Measurements from ENCODE around the gene NUDT16L1. TPM values are rescaled to one million over a fixed set of nuclear protein-coding genes. Genes with fewer than 3 reads are reported as not detected.

Gene NUDT16L1
- total RNA-seq, 1 donor from 2014 or later: 28.9 TPM

GRCh38 chr16:4667203-4667963 is 26.0 kb upstream of the NUDT16L1 start:
- H3K27ac Mint-ChIP-seq (ENCODE audit: unreplicated experiment): no peak overlapping the region
- no peaks in the 10 kb centered on the region for H3K27me3 Mint-ChIP-seq (ENCODE audit: unreplicated experiment)
- no peak for DNase-seq (ENCODE audit: extremely low spot score, unreplicated experiment)
- H3K4me1 Mint-ChIP-seq (ENCODE audit: unreplicated experiment): peaks cover 10% of the 10 kb centered on the region
- peaks cover 16% of the 10 kb centered on the region for H3K36me3 Mint-ChIP-seq (ENCODE audit: unreplicated experiment)
- TF ChIP-seq, protein P1, sequence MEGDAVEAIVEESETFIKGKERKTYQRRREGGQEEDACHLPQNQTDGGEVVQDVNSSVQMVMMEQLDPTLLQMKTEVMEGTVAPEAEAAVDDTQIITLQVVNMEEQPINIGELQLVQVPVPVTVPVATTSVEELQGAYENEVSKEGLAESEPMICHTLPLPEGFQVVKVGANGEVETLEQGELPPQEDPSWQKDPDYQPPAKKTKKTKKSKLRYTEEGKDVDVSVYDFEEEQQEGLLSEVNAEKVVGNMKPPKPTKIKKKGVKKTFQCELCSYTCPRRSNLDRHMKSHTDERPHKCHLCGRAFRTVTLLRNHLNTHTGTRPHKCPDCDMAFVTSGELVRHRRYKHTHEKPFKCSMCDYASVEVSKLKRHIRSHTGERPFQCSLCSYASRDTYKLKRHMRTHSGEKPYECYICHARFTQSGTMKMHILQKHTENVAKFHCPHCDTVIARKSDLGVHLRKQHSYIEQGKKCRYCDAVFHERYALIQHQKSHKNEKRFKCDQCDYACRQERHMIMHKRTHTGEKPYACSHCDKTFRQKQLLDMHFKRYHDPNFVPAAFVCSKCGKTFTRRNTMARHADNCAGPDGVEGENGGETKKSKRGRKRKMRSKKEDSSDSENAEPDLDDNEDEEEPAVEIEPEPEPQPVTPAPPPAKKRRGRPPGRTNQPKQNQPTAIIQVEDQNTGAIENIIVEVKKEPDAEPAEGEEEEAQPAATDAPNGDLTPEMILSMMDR (IDR thresholded peaks at IDR 0.05): no peak
- H3K4me3 Mint-ChIP-seq (ENCODE audit: unreplicated experiment): no peak overlapping the region
- no peaks in the 10 kb centered on the region for H3K9me3 Mint-ChIP-seq (ENCODE audit: unreplicated experiment)

- DNase-seq (ENCODE audit: extremely low spot score, unreplicated experiment): no peak
Measured at GRCh38 chr16:4668313-4668960, 24.9 kb upstream of the NUDT16L1 start.

DNA sequence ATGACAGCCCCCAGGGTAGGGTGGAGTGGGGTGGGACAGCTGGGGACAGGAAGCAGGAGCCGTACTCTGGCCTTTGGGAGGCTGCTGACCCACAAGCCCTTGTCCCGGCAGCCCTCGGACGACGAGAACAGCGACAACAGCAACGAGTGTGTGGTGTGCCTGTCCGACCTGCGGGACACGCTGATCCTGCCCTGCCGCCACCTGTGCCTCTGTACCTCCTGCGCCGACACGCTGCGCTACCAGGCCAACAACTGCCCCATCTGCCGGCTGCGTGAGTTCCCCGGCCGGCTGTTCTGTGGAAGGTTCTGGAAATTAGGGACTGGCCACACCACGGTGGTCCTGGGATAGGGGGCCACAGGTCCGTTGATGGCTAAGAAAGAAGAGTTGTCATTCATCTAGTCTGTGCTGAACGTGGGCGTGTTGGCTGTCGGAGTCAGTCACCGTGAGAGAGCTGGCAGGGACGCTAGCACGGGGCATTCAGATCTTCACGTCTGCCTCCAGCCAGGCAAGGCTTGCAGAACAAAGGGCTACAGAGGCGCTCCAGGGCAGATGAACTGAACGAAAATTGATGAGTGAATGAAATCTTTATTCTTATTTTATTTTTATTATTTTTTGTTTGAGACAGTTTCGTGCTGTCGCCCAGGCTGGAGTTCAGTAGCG is 19.8 kb upstream of the NUDT16L1 start:
- Mint-ChIP-seq H3K4me3 (ENCODE audit: unreplicated experiment) (no peak overlapping the region), H3K4me1 (ENCODE audit: unreplicated experiment) (no peaks in the 10 kb centered on the region), H3K9me3 (ENCODE audit: unreplicated experiment) (no peaks in the 10 kb centered on the region), H3K27me3 (ENCODE audit: unreplicated experiment) (no peaks in the 10 kb centered on the region), H3K27ac (ENCODE audit: unreplicated experiment) (no peak overlapping the region), H3K36me3 (ENCODE audit: unreplicated experiment) (peaks cover 15% of the 10 kb centered on the region)
- no peak for DNase-seq (ENCODE audit: extremely low spot score, unreplicated experiment)
- TF ChIP-seq, protein P1 (IDR thresholded peaks at IDR 0.05): no peak

More at GRCh38 chr16:4668313-4668960, 24.9 kb upstream of the NUDT16L1 start:
- TF ChIP-seq, protein P1 (IDR thresholded peaks at IDR 0.05): no peak
- Mint-ChIP-seq H3K36me3 (ENCODE audit: unreplicated experiment) (peaks cover 16% of the 10 kb centered on the region), H3K9me3 (ENCODE audit: unreplicated experiment) (no peaks in the 10 kb centered on the region), H3K27ac (ENCODE audit: unreplicated experiment) (no peak overlapping the region), H3K4me1 (ENCODE audit: unreplicated experiment) (peaks cover 9% of the 10 kb centered on the region), H3K27me3 (ENCODE audit: unreplicated experiment) (no peaks in the 10 kb centered on the region), H3K4me3 (ENCODE audit: unreplicated experiment) (no peak overlapping the region)

GRCh38 chr16:4674926-4675530 is 18.3 kb upstream of the NUDT16L1 start:
- H3K9me3 Mint-ChIP-seq (ENCODE audit: unreplicated experiment): no peaks in the 10 kb centered on the region
- H3K4me3 Mint-ChIP-seq (ENCODE audit: unreplicated experiment): no peak overlapping the region
- no peak for DNase-seq (ENCODE audit: extremely low spot score, unreplicated experiment)
- H3K4me1 Mint-ChIP-seq (ENCODE audit: unreplicated experiment): no peaks in the 10 kb centered on the region
- no peak overlapping the region for H3K27ac Mint-ChIP-seq (ENCODE audit: unreplicated experiment)
- peaks cover 12% of the 10 kb centered on the region for H3K36me3 Mint-ChIP-seq (ENCODE audit: unreplicated experiment)
- TF ChIP-seq, protein P1 (IDR thresholded peaks at IDR 0.05): no peak
- no peaks in the 10 kb centered on the region for H3K27me3 Mint-ChIP-seq (ENCODE audit: unreplicated experiment)

Measured in osteocyte (in vitro differentiated cells).